Nucleus accumbens (tissue), 56 donors: ENCODE measurements around the gene SZT2.

Source experiments
- DNase-seq, 56 donors: peaks; one replicate each; lab custom pipeline; 2025; lab: John Stamatoyannopoulos, UW

Gene SZT2

GRCh38 chr1:43389326-43390313 lies at the start of gene SZT2, which contains the start of gene MED8:
Gene SZT2, plus strand, starts transcription at chr1:43389899. Its CDS starts 70 bp downstream, at chr1:43389969.
Gene MED8, minus strand, starts transcription at chr1:43389800. Its CDS starts 36 bp downstream, at chr1:43389764.
- peak; percentile 58 to 97 (median 91) for DNase-seq

GRCh38 chr1:43340559-43340958 lies 49.1 kb upstream of the SZT2 start:
- DNase-seq = no peak

DNA sequence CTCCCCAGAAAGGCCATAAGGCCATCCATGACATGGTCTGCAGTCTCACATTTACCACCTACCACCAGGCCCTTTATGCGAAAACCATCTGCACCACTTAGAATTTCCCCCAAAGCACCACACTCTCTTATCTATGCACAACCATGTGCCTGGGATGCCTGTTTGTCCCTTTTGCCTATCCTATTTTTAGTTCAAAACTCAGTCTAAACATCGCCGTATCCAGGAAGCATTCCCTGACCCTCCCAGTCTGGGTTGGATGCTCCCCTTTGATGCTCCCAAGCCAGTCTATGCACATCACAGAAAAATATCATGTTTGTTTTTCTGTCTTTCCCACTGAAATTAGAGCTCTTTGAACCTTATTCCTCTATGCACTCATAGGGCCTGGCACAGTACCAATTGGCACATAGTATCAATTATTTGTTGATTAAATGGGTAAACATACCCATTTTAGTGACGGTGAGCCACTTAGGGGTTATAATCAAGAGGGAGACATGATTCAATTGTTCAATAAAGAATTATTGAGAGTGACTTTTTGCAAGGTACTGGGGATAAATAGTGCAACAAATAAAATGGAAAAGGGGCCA lies 45.3 kb upstream of the SZT2 start:
- DNase-seq = no peak

DNA sequence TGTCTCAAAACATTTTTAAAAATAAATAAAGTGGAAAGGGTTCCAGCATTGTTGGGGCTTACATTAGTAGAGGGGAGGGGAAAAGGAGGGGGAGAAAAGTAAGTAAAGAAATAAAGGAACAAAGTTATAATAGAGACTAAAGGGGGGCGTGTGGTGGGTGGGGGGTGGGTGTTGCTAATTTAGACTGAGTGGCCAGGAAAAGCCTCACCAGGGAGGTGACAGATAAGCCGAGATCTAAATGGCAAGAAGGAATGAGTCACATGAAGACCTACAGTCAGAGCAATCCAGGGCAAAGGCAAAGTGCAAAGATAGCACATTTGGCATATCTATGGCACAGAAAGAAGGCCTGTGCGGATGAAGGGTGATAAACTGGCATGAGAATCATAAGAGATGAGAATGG lies 44.6 kb upstream of the SZT2 start:
- DNase-seq = no peak

- no peak for DNase-seq
These were observed 43.1 kb upstream of the SZT2 start for GRCh38 chr1:43346636-43347035.

- peak in 14 of 56 donors; percentile 38 to 76 (median 54) for DNase-seq
These were observed 41.3 kb upstream of the SZT2 start for GRCh38 chr1:43348343-43348808.

GRCh38 chr1:43348809-43349593 lies 40.7 kb upstream of the SZT2 start:
- DNase-seq = peak in 50 of 56 donors; percentile 14 to 84 (median 54)

DNA sequence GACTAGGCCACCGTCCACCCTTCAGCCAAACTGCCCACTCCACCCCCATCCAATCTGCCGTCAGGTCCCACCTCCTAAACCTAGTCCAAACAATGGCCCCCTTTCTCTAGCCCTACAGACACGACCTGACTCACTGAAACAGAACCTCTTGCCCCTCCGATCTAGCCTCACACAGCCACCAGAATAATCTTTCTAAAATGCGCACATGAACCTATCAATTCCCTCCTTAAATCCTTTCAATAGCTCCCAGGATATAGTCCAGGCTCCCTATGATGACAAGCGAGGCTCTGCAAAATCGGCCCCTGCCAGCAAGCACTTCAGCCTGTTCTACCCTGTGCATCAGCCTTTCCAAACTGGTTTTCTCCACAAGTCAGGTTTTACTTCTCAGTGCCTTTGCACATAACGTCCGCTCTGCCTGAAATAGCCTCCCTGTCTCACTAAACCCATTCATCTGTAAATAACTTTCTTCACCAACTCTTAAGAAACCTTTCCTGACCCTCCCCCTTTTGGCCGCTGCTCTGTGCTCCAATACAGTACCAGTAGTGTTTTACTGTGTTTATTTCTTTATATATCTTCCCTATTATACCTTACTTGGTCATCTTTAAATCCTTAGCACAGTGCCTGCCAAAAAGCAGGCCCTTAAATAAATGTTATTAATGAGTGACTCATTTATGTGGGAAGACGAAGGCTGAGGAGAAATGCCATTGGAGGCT lies 39.9 kb upstream of the SZT2 start:
- peak in 8 of 56 donors; percentile 27 to 64 (median 50) for DNase-seq

DNA sequence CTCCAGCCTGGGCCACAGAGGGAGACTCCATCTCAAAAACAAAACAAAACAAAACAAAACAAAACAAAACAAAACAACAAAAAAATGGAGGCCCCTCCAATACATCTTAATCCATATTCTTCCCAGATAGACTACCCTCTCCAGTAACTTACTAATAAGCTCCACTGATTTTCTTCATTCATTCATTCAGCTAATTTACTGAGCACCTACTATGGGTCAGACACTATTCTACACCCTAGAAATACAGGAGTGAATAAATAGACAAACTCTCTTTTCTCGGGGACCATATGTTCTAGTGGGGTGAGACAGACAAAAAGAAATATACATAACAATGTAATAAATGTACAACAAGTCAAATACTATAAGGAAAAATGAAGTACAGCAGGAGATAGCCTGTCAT lies 38.7 kb upstream of the SZT2 start:
- no peak for DNase-seq

DNA sequence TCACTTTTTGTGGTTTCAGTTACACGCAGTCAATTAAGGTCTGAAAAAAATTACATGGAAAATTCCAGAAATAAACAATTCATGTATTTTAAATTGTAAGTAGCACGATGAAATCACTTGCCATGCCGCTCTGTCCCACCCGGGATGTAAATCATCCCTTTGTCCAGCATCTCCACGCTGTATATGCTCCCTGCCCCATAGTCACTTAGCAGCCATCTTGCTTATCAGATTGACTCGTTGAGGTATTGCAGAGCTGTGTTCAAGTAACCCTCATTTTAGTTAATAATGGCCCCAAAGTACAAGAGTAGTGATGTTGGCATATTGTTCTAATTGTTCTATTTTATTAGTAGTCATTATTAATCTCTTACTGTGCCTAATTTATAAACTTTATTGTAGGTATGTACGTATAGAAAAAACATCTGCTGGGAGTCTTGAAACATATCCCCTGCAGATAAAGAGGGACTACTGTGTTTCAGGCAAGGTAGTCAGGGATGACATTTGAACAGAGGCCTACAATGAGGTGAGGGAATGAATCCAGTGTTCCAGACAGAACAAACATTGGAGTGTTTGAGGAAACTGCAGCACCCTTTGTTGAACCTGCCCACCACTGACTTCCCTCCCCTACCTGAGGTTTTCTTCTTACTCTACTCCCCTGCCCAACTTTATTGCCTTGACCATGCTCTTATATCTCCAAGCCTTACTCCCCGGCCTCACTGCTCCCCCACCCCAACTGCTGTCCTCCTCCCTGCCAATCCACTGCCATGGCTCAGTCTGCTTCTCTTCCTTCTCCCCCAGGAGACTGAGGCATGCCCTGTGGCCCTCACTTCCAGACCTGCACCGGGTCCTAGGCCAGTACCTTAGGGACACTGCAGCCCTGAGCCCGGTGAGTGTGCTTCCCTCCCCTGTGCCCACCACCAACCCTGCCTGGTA lies 38.0 kb upstream of the SZT2 start:
- no peak for DNase-seq

DNA sequence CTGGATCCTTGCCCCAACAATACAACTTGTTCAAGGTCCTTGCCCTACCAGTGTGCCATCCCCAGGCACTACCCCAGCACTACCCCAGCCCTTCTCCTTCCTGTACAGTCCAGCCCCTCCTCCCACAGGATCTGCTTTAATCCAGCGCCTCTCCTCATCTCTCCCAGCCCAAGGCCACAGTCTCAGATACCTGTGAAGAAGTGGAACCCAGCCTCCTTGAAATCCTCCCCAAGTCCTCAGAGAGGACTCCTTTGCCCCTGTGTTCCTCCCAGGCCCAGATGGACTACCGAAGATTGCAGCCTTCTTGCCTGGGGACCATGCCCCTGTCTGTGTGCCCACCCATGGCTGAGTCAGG lies 37.4 kb upstream of the SZT2 start:
- no peak for DNase-seq

DNA sequence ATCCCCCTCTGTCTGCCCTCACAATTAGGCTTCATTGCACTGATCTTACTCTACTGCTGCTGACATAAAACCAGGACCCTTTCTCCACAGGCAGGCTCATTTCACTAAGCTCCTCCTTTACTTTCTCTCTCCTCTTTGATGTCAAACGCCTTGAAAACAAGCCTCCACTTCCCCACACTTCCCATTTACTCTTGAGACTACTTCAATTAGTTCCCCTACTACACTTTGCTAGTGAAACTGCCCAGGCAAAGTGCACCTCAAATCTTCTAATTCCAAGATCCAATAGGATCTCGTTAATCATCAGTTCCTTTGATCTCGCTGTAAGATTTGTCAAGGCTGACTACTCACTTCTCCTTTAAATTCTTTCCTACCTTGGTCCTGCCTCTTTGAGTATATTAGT lies 36.8 kb upstream of the SZT2 start:
- no peak for DNase-seq

DNA sequence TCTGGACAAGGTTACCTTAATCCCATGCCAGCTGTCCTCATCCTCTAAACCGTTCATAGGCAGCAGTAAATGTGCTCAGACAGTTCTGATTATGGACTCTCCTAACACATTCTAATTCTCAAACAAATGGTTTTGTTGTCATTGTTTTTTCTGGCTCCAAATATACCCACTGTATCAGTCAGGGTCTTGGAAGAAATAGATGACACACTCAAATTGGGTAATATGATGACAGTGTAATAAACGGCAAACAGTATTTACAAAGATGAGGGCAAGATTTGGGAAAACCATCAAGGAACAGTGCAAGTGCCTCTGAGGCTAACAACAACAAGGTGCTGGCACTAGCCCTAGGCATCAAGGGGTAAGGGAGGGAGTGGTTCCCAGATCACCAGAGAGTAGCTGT lies 35.2 kb upstream of the SZT2 start:
- DNase-seq = no peak

- no peak for DNase-seq
These were observed 34.8 kb upstream of the SZT2 start for GRCh38 chr1:43354936-43355335.

DNA sequence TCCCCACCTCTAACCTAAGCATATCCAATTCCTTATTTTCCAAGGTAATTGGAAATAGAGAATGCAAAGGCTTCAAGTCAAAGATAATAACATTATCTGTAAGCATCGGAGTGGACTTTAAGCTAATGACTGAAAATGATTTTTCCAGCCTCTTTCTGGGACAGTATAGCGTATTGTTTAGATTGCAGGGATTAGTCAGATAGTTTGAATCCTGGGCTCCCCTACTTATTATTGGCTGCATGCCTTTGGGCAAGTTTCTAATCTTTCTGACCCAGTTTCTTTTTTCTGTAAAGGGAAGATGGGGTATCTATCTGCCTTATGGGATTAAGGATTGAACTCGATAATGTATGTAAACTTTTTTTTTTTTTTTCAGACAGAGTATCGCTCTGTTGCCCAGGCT lies 32.4 kb upstream of the SZT2 start:
- no peak for DNase-seq

DNA sequence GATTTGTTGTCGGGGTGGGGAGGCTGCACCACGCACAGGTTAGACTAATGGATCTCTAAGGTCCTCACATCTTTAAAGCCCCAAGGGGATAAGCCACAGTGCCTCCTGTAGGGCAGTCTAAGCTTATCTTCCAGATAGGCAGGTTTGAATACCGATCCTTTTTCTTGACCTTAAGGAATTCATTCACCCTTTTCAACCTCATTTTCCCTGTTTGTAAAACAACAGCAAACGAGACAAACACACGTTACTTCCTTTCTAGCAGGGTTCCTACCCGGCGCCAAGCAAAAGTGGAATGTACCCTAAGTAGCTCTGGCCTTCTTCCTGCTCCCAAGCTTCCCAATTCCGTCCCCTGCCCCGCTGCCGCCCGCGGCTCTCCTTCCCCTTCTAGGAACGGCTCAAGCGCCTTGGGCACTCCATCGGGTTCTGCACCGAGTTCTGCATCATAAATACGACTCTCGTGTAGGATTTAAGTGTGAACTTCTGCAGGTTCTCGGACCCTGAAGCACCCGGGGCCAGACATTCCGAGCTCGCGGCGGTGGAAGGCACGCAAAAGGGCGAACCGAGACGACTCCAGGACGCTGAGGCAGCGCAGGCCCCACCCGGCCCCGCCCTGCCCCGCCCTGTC lies 31.5 kb upstream of the SZT2 start:
- peak in 8 of 56 donors; percentile 8 to 48 (median 20) for DNase-seq

DNA sequence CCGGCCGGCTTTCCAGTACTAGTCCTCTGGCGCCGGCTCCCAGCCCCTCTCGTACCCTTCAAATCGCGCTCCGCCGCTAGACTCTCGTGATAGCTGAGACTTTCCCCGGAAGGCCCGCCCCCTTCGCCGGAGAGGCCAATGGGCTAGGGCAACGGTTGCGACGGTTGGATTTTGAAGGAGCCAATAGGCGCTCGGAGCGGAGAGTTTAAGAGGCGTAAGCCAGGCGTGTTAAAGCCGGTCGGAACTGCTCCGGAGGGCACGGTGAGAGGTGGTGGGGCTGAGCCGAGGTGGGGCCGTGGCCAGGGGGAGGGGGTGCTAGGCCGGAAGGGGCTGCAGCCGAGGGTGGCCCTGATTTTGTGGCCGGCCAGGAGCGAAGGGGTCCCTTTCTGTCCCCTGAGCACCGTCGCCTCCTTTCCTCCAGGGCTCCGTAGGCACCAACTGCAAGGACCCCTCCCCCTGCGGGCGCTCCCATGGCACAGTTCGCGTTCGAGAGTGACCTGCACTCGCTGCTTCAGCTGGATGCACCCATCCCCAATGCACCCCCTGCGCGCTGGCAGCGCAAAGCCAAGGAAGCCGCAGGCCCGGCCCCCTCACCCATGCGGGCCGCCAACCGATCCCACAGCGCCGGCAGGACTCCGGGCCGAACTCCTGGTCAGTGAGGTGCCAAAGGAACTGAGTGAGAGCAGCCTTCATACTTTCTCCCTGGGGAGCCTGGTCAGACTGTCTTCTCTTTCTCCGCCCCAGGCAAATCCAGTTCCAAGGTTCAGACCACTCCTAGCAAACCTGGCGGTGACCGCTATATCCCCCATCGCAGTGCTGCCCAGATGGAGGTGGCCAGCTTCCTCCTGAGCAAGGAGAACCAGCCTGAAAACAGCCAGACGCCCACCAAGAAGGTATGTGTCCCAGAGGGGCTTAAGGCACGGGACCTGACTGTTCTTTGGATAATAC lies 30.7 kb upstream of the SZT2 start, which contains the start of gene CDC20:
Gene CDC20, plus strand, starts transcription at position 236 of the 948 bp plus-strand sequence. Its CDS starts 235 bp downstream, at position 471.
- DNase-seq = peak; percentile 48 to 99 (median 94)
